Measurements from ENCODE around the gene MED8.
"Not testable (repeated sequence)": the region's sequence is repeated elsewhere in the genome, so short reads cannot be mapped to it uniquely, and the experiment has no call there.

MED8 gene

DNA sequence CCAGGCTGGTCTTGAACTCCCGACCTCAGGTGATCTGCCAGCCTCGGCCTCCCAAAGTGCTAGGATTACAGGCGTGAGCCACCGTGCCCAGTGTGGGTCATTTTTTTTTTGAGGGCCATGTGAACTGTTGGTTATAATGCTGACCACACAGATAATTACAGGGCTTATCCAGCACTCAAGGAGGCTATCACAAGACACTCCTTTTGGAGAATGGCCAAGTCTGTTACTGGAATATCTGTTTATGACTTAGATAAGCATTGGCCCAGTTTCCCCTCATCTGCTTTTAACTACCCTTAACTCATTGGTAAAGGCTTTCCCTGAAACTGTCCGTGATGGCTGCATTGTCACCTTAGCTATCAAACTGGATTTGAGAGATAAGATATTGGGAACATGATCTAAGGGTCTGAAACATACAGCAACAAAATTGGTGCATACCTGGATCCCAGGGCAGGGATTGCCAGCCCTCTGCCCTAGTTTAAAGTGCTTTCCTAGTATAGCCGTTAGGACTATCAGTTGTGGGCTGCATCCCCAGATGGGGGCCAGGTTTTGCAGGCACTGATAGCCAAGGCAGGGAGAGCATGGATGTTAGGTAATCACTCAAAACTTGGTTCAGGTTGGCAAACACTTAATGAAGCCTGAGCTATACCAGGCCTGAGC, 15.7 kb upstream of the MED8 start:
- TF ChIP-seq, protein P1, sequence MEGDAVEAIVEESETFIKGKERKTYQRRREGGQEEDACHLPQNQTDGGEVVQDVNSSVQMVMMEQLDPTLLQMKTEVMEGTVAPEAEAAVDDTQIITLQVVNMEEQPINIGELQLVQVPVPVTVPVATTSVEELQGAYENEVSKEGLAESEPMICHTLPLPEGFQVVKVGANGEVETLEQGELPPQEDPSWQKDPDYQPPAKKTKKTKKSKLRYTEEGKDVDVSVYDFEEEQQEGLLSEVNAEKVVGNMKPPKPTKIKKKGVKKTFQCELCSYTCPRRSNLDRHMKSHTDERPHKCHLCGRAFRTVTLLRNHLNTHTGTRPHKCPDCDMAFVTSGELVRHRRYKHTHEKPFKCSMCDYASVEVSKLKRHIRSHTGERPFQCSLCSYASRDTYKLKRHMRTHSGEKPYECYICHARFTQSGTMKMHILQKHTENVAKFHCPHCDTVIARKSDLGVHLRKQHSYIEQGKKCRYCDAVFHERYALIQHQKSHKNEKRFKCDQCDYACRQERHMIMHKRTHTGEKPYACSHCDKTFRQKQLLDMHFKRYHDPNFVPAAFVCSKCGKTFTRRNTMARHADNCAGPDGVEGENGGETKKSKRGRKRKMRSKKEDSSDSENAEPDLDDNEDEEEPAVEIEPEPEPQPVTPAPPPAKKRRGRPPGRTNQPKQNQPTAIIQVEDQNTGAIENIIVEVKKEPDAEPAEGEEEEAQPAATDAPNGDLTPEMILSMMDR (IDR thresholded peaks at IDR 0.05; ENCODE audit: extremely low read depth, missing control alignments), result no peak
- DNase-seq (ENCODE audit: low spot score), result no peak

DNA sequence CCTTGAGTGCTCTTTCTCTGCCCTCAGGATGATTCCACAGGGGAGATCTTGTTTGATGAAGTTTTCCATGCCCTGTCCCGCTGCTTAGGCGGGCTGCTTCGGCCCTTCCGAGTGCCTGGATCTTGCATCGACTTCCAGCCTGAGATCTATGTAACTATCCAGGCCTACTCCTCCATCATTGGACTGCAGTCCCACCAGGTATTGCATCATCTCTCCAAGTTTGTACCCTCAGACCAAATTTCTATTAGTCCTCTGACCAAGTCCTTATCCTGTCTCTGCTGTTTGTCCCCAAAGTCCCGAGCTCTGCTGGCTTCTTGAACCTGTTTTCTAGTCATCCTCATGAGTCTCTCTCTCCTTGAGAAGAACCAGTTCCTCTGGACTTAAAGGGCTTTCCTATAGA, 14.8 kb upstream of the MED8 start:
- TF ChIP-seq, protein P1 (IDR thresholded peaks at IDR 0.05; ENCODE audit: extremely low read depth, missing control alignments), result no peak
- no peak for DNase-seq (ENCODE audit: low spot score)

GRCh38 chr1:43402089-43402865, 12.7 kb upstream of the MED8 start:
- DNase-seq (ENCODE audit: low spot score), result no peak

DNA sequence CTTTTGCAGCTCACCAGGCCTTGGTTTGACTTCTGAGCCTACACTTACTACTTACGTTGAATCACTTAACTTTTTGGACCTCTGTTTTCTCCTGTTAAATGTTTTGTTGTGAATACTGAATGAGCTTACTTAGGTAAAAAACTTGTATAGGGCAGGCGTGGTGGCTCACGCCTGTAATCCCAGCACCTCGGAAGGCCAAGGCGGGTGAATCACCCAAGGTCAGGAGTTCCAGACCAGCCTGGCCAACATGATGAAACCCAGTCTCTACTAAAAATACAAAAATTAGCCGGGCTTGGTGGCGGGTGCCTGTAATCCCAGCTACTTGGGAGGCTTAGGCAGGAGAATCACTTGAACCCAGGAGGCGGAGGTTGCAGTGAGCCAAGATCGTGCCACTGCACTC, 10.8 kb upstream of the MED8 start:
- not testable (repeated sequence) for DNase-seq (ENCODE audit: low spot score)

More at GRCh38 chr1:43402089-43402865, 12.7 kb upstream of the MED8 start:
- TF ChIP-seq, protein P1 (IDR thresholded peaks at IDR 0.05; ENCODE audit: extremely low read depth, missing control alignments), result no peak

- no peak for DNase-seq (ENCODE audit: low spot score)
- TF ChIP-seq, protein P1 (IDR thresholded peaks at IDR 0.05; ENCODE audit: extremely low read depth, missing control alignments), result no peak
Observed at GRCh38 chr1:43398227-43398626, 8.6 kb upstream of the MED8 start.

GRCh38 chr1:43396059-43396458, 6.5 kb upstream of the MED8 start:
- TF ChIP-seq, protein P1 (IDR thresholded peaks at IDR 0.05; ENCODE audit: extremely low read depth, missing control alignments), result no peak
- DNase-seq (ENCODE audit: low spot score), result no peak

DNA sequence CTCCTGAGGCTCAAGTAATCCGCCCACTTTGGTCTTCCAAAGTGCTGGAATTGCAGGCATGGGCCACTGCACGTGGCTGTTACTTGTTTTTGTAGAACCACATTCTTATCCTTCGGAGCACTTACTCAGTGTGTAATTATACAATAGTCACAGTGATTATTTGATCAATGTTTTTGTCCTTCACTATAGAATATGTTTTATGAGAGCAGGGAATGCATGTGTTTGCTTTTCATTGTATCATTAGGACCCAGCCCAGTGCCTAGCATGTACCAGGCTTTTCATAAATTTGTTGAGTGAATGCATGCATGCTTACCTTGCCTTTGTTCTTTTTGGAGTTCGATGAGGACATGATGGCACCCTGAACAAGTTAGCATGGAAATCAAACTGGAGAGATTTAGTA, 5.9 kb upstream of the MED8 start:
- TF ChIP-seq, protein P1 (IDR thresholded peaks at IDR 0.05; ENCODE audit: extremely low read depth, missing control alignments), result no peak
- DNase-seq (ENCODE audit: low spot score), result no peak

All from GM20000 (cell line).